ENCODE measurements around the gene DBP. TPM values are rescaled to one million over a fixed set of nuclear protein-coding genes. Genes with fewer than 3 reads are reported as not detected.

DBP gene
- total and polyA plus RNA-seq, 10 of the 15 experiments (the other 5 are each of a cell fraction or from before 2014, with no cell fraction given), result 2.0 to 10.6 (median 6.9) TPM

DNA sequence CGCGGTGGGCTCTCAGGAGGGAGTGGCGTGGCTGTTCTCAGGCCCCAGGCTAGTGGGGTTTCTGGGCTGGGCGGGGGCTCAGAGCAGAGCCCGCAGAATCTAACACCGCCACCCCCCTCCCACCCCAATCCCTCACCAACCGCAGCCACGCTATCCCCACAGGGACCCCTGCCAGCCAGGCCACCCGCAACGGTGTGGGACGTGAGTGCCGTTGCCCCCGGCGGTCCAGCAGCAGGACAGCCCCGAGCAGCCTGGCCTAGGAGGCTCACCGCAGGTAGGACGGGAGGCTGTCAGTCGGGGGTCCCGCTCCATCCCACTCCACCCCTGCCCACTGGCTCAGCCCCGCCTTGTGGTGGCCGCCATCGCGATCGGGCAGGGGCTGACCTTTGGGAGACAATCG is 35.8 kb upstream of the DBP start, which contains the start of gene NTN5:
TSS of gene NTN5 (minus strand) at position 24 of the 400 bp plus-strand sequence. CDS start 2,031 bp downstream, outside the sequence.
- no peak for DNase-seq (ENCODE audit: low read depth, low spot score)
- no peak for ATAC-seq
- no peaks in the 10 kb centered on the region for H3K36me3 ChIP-seq (ENCODE audit: control insufficient read depth in 2 of 2, insufficient read depth in 2 of 2, low read length in 1 of 2)
- FAIRE-seq, result no peak
- POLR2A ChIA-PET, result no interaction called here
- BruUV-seq (replicated peaks), result no TSS peak
- 70% methylated on average over 8 of the region's 25 CpGs for WGBS (ENCODE audit: insufficient coverage, insufficient replicate concordance, low lambda C conversion rate, missing lambda C conversion rate)
- CTCF ChIA-PET, result no interaction called here
- no peaks in the 10 kb centered on the region for H4K20me1 ChIP-seq (ENCODE audit: control insufficient read depth, insufficient read depth)
- no peak within 1 kb of the TSS for H3K9ac ChIP-seq (ENCODE audit: control insufficient read depth, insufficient read depth, low read length)
- no peak within 1 kb of the TSS for H3K4me2 ChIP-seq (ENCODE audit: control insufficient read depth, insufficient read depth)
- in situ Hi-C loops (cut with MboI) (no loop called here), intact Hi-C loops (cut with micrococcal nuclease; ENCODE audit: unreplicated experiment) (no loop called here)
- H2AFZ ChIP-seq (ENCODE audit: control insufficient read depth, low read depth, low read length), result no peak within 1 kb of the TSS
- no peaks in the 10 kb centered on the region for H3K4me1 ChIP-seq (ENCODE audit: control insufficient read depth, insufficient read depth, low read length)
- H3K27ac ChIP-seq (ENCODE audit: control insufficient read depth, insufficient read depth), result no peak within 1 kb of the TSS
- H3K9me3 ChIP-seq (replicated peaks; ENCODE audit: control insufficient read depth, insufficient read depth, low read length), result no peaks in the 10 kb centered on the region; the same call in 2 of the 3 replicates
- peaks cover 0 to 2% of the 10 kb centered on the region in 2 experiments; a peak in 2 of 4 replicates for H3K27me3 ChIP-seq (replicated peaks in 1 of 2; ENCODE audit: control insufficient read depth in 2 of 2, insufficient read depth in 2 of 2, low read length in 1 of 2)
- SMC1A ChIA-PET (ENCODE audit: uncharacterized antibody, unreplicated experiment), result interaction anchor here (1.9 kb wide), 1 partner anchor 27 kb away, joined by 11 read pairs; the partner anchor contains the start of gene CA11
- H3K79me2 ChIP-seq (ENCODE audit: control insufficient read depth, insufficient read depth, low read length), result no peaks in the 10 kb centered on the region
- no peak within 1 kb of the TSS for H3K4me3 ChIP-seq
- no peak for TF ChIP-seq ATF7 (IDR thresholded peaks at IDR 0.05; ENCODE audit: low read depth)
- RAD21 ChIA-PET (ENCODE audit: unreplicated experiment), result no interaction called here

GRCh38 chr19:48671446-48671995 is 34.3 kb upstream of the DBP start:
- no peak overlapping the region for H3K9ac ChIP-seq (ENCODE audit: control insufficient read depth, insufficient read depth, low read length)
- POLR2A ChIA-PET, result no interaction called here
- RAD21 ChIA-PET (ENCODE audit: unreplicated experiment), result no interaction called here
- 41% methylated on average over 7 of the region's 10 CpGs for WGBS (ENCODE audit: insufficient coverage, insufficient replicate concordance, low lambda C conversion rate, missing lambda C conversion rate)
- H3K36me3 ChIP-seq (ENCODE audit: control insufficient read depth in 2 of 2, insufficient read depth in 2 of 2, low read length in 1 of 2), result no peaks in the 10 kb centered on the region
- no peak overlapping the region for H2AFZ ChIP-seq (ENCODE audit: control insufficient read depth, low read depth, low read length)
- no peak overlapping the region for H3K27ac ChIP-seq (ENCODE audit: control insufficient read depth, insufficient read depth)
- DNase-seq (ENCODE audit: low read depth, low spot score) (no peak), ATAC-seq (no peak; the same call in 2 of the 3 replicates), FAIRE-seq (no peak)
- H3K4me2 ChIP-seq (ENCODE audit: control insufficient read depth, insufficient read depth), result no peak overlapping the region
- BruUV-seq (replicated peaks), result no TSS peak
- in situ Hi-C loops (cut with MboI), result no loop called here
- no peaks in the 10 kb centered on the region for H3K27me3 ChIP-seq (replicated peaks in 1 of 2; ENCODE audit: control insufficient read depth in 2 of 2, insufficient read depth in 2 of 2, low read length in 1 of 2)
- H3K9me3 ChIP-seq (replicated peaks; ENCODE audit: control insufficient read depth, insufficient read depth, low read length), result no peaks in the 10 kb centered on the region; the same call in 2 of the 3 replicates
- SMC1A ChIA-PET (ENCODE audit: uncharacterized antibody, unreplicated experiment), result no interaction called here
- H3K79me2 ChIP-seq (ENCODE audit: control insufficient read depth, insufficient read depth, low read length), result no peaks in the 10 kb centered on the region
- TF ChIP-seq E2F4 (IDR thresholded peaks at IDR 0.05; ENCODE audit: low read depth, low read length) (no peak), MYB (IDR thresholded peaks at IDR 0.05; ENCODE audit: borderline replicate concordance, low read depth, low read length) (no peak), EP300 (IDR thresholded peaks at IDR 0.05; ENCODE audit: borderline replicate concordance in 1 of 2, control insufficient read depth in 1 of 2, low read depth in 2 of 2, low read length in 2 of 2) (no peak), ZNF384 (IDR thresholded peaks at IDR 0.05; ENCODE audit: borderline replicate concordance, low read depth, low read length) (no peak), POLR2AphosphoS5 (IDR thresholded peaks at IDR 0.05; ENCODE audit: low read length) (no peak), MTA3 (IDR thresholded peaks at IDR 0.05; ENCODE audit: borderline replicate concordance, low read length) (no peak), EED (IDR thresholded peaks at IDR 0.05; ENCODE audit: low read depth) (no peak), CHD2 (IDR thresholded peaks at IDR 0.05; ENCODE audit: borderline replicate concordance, low read depth, low read length) (no peak)
- H4K20me1 ChIP-seq (ENCODE audit: control insufficient read depth, insufficient read depth), result no peaks in the 10 kb centered on the region
- H3K4me3 ChIP-seq, result no peak overlapping the region
- no peaks in the 10 kb centered on the region for H3K4me1 ChIP-seq (ENCODE audit: control insufficient read depth, insufficient read depth, low read length)
- intact Hi-C loops (cut with micrococcal nuclease; ENCODE audit: unreplicated experiment), result no loop called here
- CTCF ChIA-PET, result interaction anchor here (1.4 kb wide), 1 partner anchor 26 kb away, joined by 5 read pairs; the partner anchor contains the start of gene CA11
